Gastrocnemius medialis (tissue), 4 donors: ENCODE data around the gene MTOR.

Experiments
- POLR2A ChIP-seq, 2 donors: fragments of 450-650 bp; IDR thresholded peaks; one replicate each; pipeline ENCODE4 v1.6.1; 2017; ENCODE audit warnings: antibody characterized with exemption in 2 of 2, mild to moderate bottlenecking in 2 of 2, moderate library complexity in 2 of 2
- TF ChIP-seq, protein P1 (sequence below), 5 experiments: fragments of 450-650 bp in 3 of 5; fragments of 200-600 bp in 2 of 5; sonication (generic) in 2 of 5; IDR thresholded peaks in 4 of 5; conservative IDR thresholded peaks in 1 of 5; 1 replicate in 4 of 5; 2 replicates in 1 of 5; pipeline ENCODE4 v1.5.1; 2016 to 2019; ENCODE audit warnings: antibody characterized with exemption in 5 of 5, mild to moderate bottlenecking in 3 of 5, moderate library complexity in 3 of 5

DNA sequence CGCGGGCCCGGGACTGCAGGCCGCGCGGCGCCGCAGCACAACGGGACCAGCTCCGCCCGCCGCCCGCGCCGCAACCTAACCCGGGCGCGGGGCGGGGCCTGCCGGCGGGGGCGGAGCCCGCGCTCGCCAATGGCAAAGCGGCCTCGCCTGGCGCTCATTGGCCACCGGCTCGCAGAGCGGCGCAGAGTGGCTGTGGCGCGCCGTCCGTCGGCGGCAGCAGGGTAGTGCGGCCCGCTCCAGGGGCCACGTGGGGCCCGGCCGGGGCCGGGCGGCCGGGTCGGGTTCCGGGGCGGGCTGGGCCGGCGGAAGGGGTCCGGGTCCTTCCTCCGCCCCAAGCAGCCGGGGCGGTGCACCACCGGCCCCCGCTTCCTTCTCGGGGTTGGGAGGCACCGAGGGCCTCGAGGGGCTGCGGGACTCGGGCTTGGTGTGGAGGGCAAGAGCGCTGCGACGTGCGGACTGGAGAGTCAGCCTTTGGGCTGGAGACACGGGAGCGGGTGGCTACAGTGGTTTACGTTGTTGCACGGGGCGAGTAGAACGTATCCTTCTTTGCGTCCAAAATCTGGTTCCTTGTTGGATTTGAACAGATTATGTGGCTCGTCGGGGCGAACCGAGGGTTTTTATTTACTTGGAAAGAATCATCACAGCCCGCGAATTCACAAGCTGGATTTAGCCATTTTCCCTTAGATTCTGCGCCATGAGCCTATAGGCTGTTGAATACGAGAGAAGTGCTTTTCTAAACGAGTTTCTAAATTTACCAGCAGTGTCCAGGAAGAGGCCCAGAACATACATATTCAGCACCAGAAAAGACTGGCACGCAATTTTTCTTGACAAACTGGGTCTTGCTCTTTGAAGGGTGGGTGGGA, 202.2 kb downstream of the MTOR start, which contains the start of gene SRM:
- TF ChIP-seq, protein P1, sequence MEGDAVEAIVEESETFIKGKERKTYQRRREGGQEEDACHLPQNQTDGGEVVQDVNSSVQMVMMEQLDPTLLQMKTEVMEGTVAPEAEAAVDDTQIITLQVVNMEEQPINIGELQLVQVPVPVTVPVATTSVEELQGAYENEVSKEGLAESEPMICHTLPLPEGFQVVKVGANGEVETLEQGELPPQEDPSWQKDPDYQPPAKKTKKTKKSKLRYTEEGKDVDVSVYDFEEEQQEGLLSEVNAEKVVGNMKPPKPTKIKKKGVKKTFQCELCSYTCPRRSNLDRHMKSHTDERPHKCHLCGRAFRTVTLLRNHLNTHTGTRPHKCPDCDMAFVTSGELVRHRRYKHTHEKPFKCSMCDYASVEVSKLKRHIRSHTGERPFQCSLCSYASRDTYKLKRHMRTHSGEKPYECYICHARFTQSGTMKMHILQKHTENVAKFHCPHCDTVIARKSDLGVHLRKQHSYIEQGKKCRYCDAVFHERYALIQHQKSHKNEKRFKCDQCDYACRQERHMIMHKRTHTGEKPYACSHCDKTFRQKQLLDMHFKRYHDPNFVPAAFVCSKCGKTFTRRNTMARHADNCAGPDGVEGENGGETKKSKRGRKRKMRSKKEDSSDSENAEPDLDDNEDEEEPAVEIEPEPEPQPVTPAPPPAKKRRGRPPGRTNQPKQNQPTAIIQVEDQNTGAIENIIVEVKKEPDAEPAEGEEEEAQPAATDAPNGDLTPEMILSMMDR (IDR thresholded peaks at IDR 0.05 in 4 of 5, conservative IDR thresholded peaks at IDR 0.05 in 1 of 5) = peak in 4 of 5 experiments; percentile 78 to 84 (median 82)
- TF ChIP-seq POLR2A (IDR thresholded peaks at IDR 0.05) = peak; percentile 73 to 84
